Activated CD4-positive, CD25-positive, alpha-beta regulatory T cell treated with anti-CD3 and anti-CD28 coated beads, Interleukin-2, amount 50 U/mL, for 72 hours (primary cell): ENCODE results near the gene LAMC1.
"Not testable (repeated sequence)": the region's sequence is repeated elsewhere in the genome, so short reads cannot be mapped to it uniquely, and the experiment has no call there.

Experiments
- DNase-seq: peaks from one replicate; pipeline ENCODE4 v3.0.0; 2021

Gene LAMC1

GRCh38 chr1:183043872-183044854 lies 20.9 kb downstream of the LAMC1 start:
- DNase-seq, result no peak

GRCh38 chr1:183044893-183045649 lies 21.9 kb downstream of the LAMC1 start:
- DNase-seq, result no peak

GRCh38 chr1:183048087-183049085 lies 25.2 kb downstream of the LAMC1 start:
- DNase-seq, result no peak

GRCh38 chr1:183051546-183051945 lies 28.3 kb downstream of the LAMC1 start:
- no peak for DNase-seq

- no peak for DNase-seq
These were observed 29.6 kb downstream of the LAMC1 start for GRCh38 chr1:183052861-183053260.

- no peak for DNase-seq
These were observed 35.8 kb downstream of the LAMC1 start for GRCh38 chr1:183058851-183059502.

GRCh38 chr1:183061194-183061593 lies 38.0 kb downstream of the LAMC1 start:
- DNase-seq, result no peak

GRCh38 chr1:183063349-183063748 lies 40.1 kb downstream of the LAMC1 start:
- DNase-seq, result no peak

GRCh38 chr1:183065168-183065706 lies 42.0 kb downstream of the LAMC1 start:
- no peak for DNase-seq

GRCh38 chr1:183066432-183066831 lies 43.2 kb downstream of the LAMC1 start:
- DNase-seq, result not testable (repeated sequence)

- no peak for DNase-seq
These were observed 46.5 kb downstream of the LAMC1 start for GRCh38 chr1:183069562-183070216.

GRCh38 chr1:183070234-183070922 lies 47.2 kb downstream of the LAMC1 start:
- DNase-seq, result no peak

- DNase-seq, result no peak
These were observed 47.9 kb downstream of the LAMC1 start for GRCh38 chr1:183070923-183071618.

GRCh38 chr1:183072595-183072994 lies 49.4 kb downstream of the LAMC1 start:
- not testable (repeated sequence) for DNase-seq

- no peak for DNase-seq
These were observed 50.1 kb downstream of the LAMC1 start for GRCh38 chr1:183073320-183073719.

- no peak for DNase-seq
These were observed 51.0 kb downstream of the LAMC1 start for GRCh38 chr1:183074215-183074614.

GRCh38 chr1:183075861-183076260 lies 52.6 kb downstream of the LAMC1 start:
- no peak for DNase-seq

GRCh38 chr1:183077097-183077496 lies 53.9 kb downstream of the LAMC1 start:
- no peak for DNase-seq

GRCh38 chr1:183079712-183080388 lies 56.6 kb downstream of the LAMC1 start:
- no peak for DNase-seq
